Measurements from ENCODE around the gene PAK1IP1. TPM values are rescaled to one million over a fixed set of nuclear protein-coding genes. Genes with fewer than 3 reads are reported as not detected.
A peak's percentile ranks its signal among the peaks of the same experiment; 100 is the strongest.
"Not testable (repeated sequence)": the region's sequence is repeated elsewhere in the genome, so short reads cannot be mapped to it uniquely, and the experiment has no call there.

The PAK1IP1 gene
- total and polyA plus RNA-seq, 7 donors: 9.5 to 44.1 (median 22.0) TPM

GRCh38 chr6:10730254-10730653, 35.5 kb downstream of the PAK1IP1 start:
- TF ChIP-seq, protein P1, sequence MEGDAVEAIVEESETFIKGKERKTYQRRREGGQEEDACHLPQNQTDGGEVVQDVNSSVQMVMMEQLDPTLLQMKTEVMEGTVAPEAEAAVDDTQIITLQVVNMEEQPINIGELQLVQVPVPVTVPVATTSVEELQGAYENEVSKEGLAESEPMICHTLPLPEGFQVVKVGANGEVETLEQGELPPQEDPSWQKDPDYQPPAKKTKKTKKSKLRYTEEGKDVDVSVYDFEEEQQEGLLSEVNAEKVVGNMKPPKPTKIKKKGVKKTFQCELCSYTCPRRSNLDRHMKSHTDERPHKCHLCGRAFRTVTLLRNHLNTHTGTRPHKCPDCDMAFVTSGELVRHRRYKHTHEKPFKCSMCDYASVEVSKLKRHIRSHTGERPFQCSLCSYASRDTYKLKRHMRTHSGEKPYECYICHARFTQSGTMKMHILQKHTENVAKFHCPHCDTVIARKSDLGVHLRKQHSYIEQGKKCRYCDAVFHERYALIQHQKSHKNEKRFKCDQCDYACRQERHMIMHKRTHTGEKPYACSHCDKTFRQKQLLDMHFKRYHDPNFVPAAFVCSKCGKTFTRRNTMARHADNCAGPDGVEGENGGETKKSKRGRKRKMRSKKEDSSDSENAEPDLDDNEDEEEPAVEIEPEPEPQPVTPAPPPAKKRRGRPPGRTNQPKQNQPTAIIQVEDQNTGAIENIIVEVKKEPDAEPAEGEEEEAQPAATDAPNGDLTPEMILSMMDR (IDR thresholded peaks at IDR 0.05): no peak
- Histone ChIP-seq H3K27me3 (ENCODE audit: insufficient read depth in 3 of 3, low read length in 2 of 3) (no peaks in the 10 kb centered on the region), H3K4me3 (no peak overlapping the region), H3K9me3 (no peaks in the 10 kb centered on the region), H3K4me1 (peaks cover 9% of the 10 kb centered on the region), H3K36me3 (ENCODE audit: insufficient read depth in 1 of 2, low read depth in 1 of 2) (peaks cover 2 to 72% of the 10 kb centered on the region in 2 donors), H3K27ac (peak overlapping the region; percentile 36)
- 58 to 74% (median 59%) methylated on average over 3 of the region's 3 CpGs for WGBS, 3 donors
- no peak for DNase-seq
- intact Hi-C loops (cut with DNase I): no loop called here
- peak in 3 of 4 donors; percentile 30 to 71 (median 45) for ATAC-seq

DNA sequence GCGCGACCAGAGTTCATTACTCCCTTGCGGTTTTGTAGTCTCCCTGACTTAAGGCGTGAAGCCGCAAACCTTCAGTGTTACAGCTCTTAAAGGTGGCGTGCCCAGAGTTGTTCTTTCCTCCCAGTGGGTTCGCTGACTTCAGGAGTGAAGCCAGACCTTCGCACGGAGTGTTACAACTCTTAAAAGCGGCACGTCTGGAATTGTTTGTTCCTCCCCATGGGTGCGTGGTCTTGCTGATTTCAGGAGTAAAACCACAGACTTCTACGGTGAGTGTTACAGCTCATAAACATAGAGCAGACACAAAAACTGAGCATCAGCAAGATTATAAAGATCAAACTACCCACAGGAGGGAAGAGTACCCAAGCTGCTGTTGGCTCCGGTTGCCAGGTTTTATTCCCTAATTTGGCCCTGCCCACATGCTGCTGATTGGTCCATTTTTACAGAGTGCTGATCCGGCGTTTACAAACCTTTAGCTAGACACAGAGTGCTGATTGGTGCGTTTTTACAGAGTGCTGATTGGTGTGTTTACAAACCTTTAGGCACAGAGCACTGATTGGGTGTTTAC, 38.5 kb downstream of the PAK1IP1 start:
- no peak overlapping the region for H3K4me3 ChIP-seq
- no peak overlapping the region for H3K27ac ChIP-seq
- TF ChIP-seq, protein P1 (IDR thresholded peaks at IDR 0.05): no peak
- H3K36me3 ChIP-seq (ENCODE audit: insufficient read depth in 1 of 2, low read depth in 1 of 2): peaks cover 2 to 50% of the 10 kb centered on the region in 2 donors
- intact Hi-C loops (cut with DNase I): no loop called here
- peaks cover 9% of the 10 kb centered on the region for H3K4me1 ChIP-seq
- 74 to 78% (median 75%) methylated on average over 17 of the region's 17 CpGs for WGBS, 3 donors
- ATAC-seq (no peak), DNase-seq (no peak)
- no peaks in the 10 kb centered on the region for H3K9me3 ChIP-seq
- no peaks in the 10 kb centered on the region for H3K27me3 ChIP-seq (ENCODE audit: insufficient read depth in 3 of 3, low read length in 2 of 3)

- peaks cover 2 to 44% of the 10 kb centered on the region in 2 donors for H3K36me3 ChIP-seq (ENCODE audit: insufficient read depth in 1 of 2, low read depth in 1 of 2)
- peaks cover 9% of the 10 kb centered on the region for H3K4me1 ChIP-seq
- intact Hi-C loops (cut with DNase I): no loop called here
- TF ChIP-seq, protein P1 (IDR thresholded peaks at IDR 0.05): no peak
- 89 to 96% (median 95%) methylated on average over 3 of the region's 3 CpGs for WGBS, 3 donors
- no peak overlapping the region for H3K4me3 ChIP-seq
- H3K27ac ChIP-seq: no peak overlapping the region
- ATAC-seq: no peak
- no peak for DNase-seq
- no peaks in the 10 kb centered on the region for H3K27me3 ChIP-seq (ENCODE audit: insufficient read depth in 3 of 3, low read length in 2 of 3)
- no peaks in the 10 kb centered on the region for H3K9me3 ChIP-seq
Measured at GRCh38 chr6:10733863-10734262, 39.1 kb downstream of the PAK1IP1 start.

DNA sequence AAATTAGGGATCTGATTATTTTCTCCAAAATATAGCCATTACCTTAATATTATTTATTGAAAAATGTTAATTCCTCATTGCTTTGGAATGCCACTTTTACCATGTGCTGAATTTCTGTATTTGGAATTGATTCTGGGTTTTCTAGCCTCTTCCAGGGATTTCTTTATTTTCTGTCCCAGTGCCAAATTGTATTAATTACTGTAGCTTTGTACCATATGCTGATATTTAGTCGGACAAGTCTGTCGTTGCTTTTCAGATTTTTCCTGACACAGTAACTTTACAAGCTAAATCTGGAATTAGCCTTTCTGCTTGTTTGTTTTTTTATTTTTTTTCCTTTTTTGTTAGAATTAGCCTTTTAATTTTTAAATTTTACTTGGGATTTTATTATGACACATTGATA, 42.0 kb downstream of the PAK1IP1 start:
- 43 to 53% (median 46%) methylated on average over 2 of the region's 2 CpGs for WGBS, 3 donors
- ATAC-seq (no peak), DNase-seq (no peak)
- intact Hi-C loops (cut with DNase I): no loop called here
- Histone ChIP-seq H3K36me3 (ENCODE audit: insufficient read depth in 1 of 2, low read depth in 1 of 2) (peaks cover 2 to 18% of the 10 kb centered on the region in 2 donors), H3K4me1 (no peaks in the 10 kb centered on the region), H3K9me3 (no peaks in the 10 kb centered on the region), H3K27me3 (ENCODE audit: insufficient read depth in 3 of 3, low read length in 2 of 3) (no peaks in the 10 kb centered on the region), H3K4me3 (no peak overlapping the region), H3K27ac (no peak overlapping the region)
- TF ChIP-seq, protein P1 (IDR thresholded peaks at IDR 0.05): no peak

DNA sequence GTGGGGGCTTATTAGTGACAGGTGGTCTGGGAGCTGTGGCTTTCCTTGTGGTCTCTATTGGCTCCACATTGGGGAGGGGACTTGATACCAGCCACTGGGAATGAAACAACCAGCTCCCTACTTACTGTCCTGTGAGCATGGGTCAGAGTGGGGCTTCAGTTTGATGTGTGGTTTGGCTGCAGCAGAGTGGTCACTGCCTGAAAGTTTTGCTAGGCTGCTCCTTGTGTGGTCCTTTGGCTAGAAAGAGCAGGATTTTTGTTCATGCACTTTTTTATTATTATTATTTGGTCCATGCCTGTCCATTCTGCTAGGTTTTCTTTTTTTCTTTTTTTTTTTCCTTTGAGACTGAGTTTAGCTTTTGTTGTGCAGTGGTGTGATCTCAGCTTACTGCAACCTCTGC, 45.3 kb downstream of the PAK1IP1 start:
- Histone ChIP-seq H3K27me3 (ENCODE audit: insufficient read depth in 3 of 3, low read length in 2 of 3) (no peaks in the 10 kb centered on the region), H3K9me3 (no peaks in the 10 kb centered on the region), H3K27ac (no peak overlapping the region), H3K36me3 (ENCODE audit: insufficient read depth in 1 of 2, low read depth in 1 of 2) (peaks cover 0 to 7% of the 10 kb centered on the region in 2 donors), H3K4me1 (no peaks in the 10 kb centered on the region), H3K4me3 (no peak overlapping the region)
- no peak for ATAC-seq
- TF ChIP-seq, protein P1 (IDR thresholded peaks at IDR 0.05): no peak
- no peak for DNase-seq
- intact Hi-C loops (cut with DNase I): no loop called here

- DNase-seq; H3K4me3 ChIP-seq; H3K36me3 ChIP-seq (ENCODE audit: insufficient read depth in 1 of 2, low read depth in 1 of 2); ATAC-seq; H3K9me3 ChIP-seq; H3K27ac ChIP-seq; intact Hi-C loops (cut with DNase I); H3K27me3 ChIP-seq (ENCODE audit: insufficient read depth in 3 of 3, low read length in 2 of 3); H3K4me1 ChIP-seq: not testable (repeated sequence)
- 82 to 96% (median 91%) methylated on average over 4 of the region's 4 CpGs for WGBS, 3 donors
Measured at GRCh38 chr6:10741643-10742042, 46.9 kb downstream of the PAK1IP1 start.

Measured in psoas muscle (tissue), 8 donors.